ENCODE results near the gene AFDN.

GRCh38 chr6:168021581-168021980 is 194.9 kb downstream of the AFDN start:
- TF ChIP-seq CTCF (IDR thresholded peaks at IDR 0.05; ENCODE audit: low read depth, low read length) (no peak), MYC (IDR thresholded peaks at IDR 0.05; ENCODE audit: low read depth, low read length) (no peak), POLR2A (IDR thresholded peaks at IDR 0.05; ENCODE audit: extremely low read depth, insufficient read length) (no peak), MAX (IDR thresholded peaks at IDR 0.05; ENCODE audit: low read depth, low read length) (no peak)
